Hippocampal formation (tissue), 2 donors: ENCODE results near the gene MYH7.
"Not testable (repeated sequence)": the region's sequence is repeated elsewhere in the genome, so short reads cannot be mapped to it uniquely, and the experiment has no call there.

Experiments
- DNase-seq, 2 donors: peaks; one replicate each; lab custom pipeline; 2025; lab: John Stamatoyannopoulos, UW

Gene MYH7

GRCh38 chr14:23430016-23430722 is 5.3 kb downstream of the MYH7 start:
- DNase-seq = no peak

- no peak for DNase-seq
Measured at GRCh38 chr14:23428686-23429495, 6.6 kb downstream of the MYH7 start.

GRCh38 chr14:23425798-23426197 is 9.7 kb downstream of the MYH7 start:
- not testable (repeated sequence) for DNase-seq

- DNase-seq = no peak
Measured at GRCh38 chr14:23425169-23425568, 10.3 kb downstream of the MYH7 start.

DNA sequence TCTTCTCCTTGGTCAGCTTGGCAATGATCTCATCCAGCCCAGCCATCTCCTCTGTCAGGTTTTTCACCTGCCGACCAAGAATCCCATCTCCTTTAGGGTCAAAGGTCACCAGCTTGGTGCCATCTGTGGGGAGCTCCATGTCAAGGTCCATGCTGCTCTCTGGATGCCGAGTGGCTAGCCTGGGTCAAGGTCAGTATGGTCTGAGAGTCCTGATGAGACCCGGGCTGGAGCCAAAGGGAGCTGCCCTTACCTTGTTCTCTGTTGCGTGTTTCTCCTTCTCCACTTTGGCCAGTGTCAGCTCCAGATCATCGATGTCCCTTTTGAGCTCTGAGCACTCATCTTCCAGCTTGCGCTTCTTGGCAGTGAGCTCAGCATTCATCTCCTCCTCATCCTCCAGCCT is 11.8 kb downstream of the MYH7 start:
- no peak for DNase-seq

GRCh38 chr14:23421594-23421993 is 13.9 kb downstream of the MYH7 start:
- no peak for DNase-seq

- DNase-seq = not testable (repeated sequence)
Measured at GRCh38 chr14:23419646-23420045, 15.8 kb downstream of the MYH7 start.

DNA sequence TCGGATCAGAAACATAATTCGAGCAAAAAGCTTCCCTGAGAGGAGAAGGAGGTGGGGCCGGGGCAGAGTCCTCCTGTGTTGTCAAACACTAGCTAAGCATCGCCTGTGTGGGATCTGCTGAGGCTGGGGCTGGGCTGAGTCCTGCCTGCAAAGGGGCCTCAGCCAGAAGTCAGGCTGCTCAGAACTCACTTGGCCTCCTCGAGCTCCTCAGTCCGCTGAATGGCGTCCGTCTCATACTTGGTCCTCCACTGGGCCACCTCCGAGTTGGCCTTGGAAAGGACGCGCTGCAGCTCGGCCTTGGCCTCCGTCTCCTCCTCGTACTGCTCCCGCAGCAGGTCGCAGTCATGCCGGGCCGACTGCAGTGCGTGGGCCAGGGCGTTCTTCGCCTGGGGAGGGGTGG is 17.4 kb downstream of the MYH7 start:
- DNase-seq = no peak

DNA sequence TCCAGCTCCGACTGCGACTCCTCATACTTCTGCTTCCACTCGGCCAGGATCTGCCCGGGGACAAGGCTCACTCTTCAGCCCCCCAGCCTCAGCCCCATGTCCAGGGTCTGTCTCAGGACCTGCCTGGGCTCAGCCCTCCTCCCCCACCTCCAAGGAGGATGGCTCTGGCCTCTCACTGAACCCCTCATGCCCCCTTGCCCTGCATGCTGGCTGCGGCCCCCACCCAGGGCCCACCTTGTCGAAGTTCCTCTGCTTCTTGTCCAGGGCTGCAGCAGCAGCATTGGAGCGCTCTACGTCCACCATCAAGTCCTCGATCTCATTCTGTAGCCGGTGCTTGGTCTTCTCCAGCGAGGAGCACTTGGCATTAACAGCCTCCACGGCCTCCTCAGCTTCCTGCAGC is 18.2 kb downstream of the MYH7 start:
- not testable (repeated sequence) for DNase-seq

DNA sequence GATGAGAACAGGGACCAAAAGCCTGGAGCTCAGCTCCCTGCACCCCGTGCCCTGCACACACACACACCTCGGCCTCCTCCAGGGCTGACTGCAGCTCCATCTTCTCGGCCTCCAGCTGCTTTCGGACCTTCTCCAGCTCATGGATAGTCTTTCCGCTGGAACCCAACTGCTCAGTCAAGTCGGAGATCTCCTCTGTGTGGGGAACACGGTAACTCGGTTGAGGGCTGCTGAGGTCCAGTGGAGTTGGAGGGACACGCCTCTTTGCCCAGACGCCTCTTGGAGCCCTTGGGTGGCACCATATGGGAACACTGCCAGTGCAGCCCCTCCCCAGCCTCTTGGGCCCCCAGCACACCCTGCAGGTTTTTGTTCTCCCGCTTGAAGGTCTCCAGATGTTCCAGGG is 18.7 kb downstream of the MYH7 start:
- DNase-seq = no peak

- no peak for DNase-seq
Measured at GRCh38 chr14:23415821-23416778, 19.4 kb downstream of the MYH7 start.

DNA sequence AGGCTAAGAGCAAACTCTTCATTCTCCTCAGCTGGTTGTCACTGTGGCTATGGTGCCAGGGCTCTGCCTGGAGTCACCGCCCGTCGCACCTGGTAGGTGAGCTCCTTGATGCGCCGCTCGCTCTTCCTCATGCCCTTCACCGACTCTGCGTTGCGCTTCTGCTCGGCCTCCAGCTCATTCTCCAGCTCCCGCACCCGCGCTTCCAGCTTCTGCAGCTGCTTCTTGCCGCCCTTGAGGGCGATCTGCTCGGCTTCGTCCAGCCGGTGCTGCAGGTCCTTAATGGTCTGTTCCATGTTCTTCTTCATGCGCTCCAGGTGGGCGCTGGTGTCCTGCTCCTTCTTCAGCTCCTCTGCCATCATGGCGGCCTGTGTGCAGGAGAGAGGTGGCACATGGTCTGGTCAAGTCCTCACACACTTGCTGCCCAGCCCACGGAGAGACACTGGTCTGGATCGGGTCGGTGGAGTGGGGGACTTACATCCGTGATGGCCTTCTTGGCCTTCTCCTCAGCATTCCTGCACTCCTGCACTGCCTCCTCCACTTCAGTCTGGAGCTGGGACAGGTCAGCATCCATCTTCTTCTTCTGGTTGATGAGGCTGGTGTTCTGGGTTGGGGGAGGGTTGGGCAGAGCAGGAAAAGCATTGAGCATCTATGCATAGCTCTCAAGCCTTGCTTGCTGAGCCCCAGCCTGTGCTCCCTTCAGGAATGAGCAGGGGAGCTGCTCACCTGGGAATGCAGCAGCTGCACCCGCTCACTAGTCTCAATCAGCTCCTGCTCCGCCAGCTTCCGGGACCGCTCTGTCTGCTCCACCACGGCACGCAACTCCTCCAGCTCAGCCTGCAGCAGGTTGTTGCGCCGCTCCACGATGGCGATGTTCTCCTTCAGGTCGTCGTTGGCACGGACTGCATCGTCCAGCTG is 20.3 kb downstream of the MYH7 start:
- no peak for DNase-seq

- no peak for DNase-seq
Measured at GRCh38 chr14:23414254-23414653, 21.2 kb downstream of the MYH7 start.

DNA sequence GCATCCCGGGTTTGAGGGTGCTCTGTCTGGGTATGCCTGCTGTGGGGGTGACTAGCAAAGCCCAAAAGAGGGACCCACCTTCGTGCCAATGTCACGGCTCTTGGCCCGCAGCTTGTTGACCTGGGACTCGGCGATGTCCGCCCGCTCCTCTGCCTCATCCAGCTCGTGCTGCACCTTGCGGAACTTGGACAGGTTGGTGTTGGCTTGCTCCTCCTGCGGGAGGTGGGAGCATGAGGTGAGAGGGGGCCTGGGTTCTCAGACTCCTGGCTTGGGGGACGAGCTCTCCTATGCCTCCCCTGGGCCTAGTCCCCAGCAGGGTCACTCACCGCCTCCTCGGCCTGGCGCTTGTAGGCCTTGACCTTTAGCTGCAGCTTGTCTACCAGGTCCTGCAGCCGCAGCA is 21.8 kb downstream of the MYH7 start:
- no peak for DNase-seq

DNA sequence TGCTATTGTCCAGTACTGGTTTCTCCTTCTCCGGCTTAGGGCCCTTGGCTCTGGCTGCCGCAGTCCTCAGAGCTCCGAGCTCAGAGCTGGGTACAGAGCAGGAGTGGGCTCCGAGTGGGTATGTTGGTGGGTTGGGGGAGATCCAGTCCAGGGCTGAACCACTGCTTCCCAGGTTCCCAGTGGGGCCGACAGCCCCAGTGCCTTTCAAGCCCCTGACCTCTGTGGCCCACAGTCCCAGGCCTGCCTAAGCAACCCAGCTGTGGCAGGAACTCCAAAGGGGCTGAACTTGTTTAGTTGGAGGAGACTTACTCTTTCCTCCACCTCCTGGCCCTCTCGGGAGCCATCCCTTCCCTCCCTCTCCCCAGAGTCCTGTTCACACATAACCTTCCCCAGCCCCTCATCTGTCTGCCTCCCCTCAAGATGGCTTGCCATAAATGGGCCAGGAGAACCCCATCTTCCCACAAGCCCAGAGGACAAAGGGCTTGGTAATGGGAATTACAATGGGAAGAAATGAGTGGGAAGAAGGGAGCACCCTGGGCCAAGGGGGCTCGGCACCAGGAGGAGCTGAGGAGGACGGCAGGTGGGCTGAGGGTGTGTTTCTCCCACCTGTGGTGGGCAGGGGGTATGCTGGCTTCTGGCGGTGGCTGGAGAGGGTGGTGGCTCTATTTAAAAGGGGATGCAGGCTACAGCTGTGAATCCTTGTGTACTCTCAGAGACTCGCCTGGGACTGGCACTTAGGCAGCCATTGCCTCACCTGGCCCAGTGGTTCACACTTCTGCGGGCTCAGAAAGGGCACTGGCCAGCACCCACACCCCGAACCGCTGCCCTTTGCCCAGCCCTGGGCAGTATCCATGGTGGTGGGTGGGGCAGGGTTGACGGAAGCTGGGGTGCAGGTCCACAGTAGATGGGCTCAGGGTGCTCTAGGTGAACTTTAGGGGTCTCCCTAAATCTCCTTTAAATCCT is 23.6 kb downstream of the MYH7 start:
- DNase-seq = no peak

- DNase-seq = no peak
Measured at GRCh38 chr14:23409966-23410635, 25.4 kb downstream of the MYH7 start.

GRCh38 chr14:23409475-23409874 is 26.0 kb downstream of the MYH7 start:
- DNase-seq = no peak

- no peak for DNase-seq
Measured at GRCh38 chr14:23408307-23408630, 27.2 kb downstream of the MYH7 start.

- no peak for DNase-seq
Measured at GRCh38 chr14:23407516-23408306, 27.7 kb downstream of the MYH7 start, which contains the start of gene MYH6. TSS of gene MYH6 (minus strand) at chr14:23408273. CDS start at chr14:23407223, 1,050 bp downstream.
